IMR-90 (cell line): Measurements from ENCODE around the gene THADA. TPM values are rescaled to one million over a fixed set of nuclear protein-coding genes. Genes with fewer than 3 reads are reported as not detected.

ENCODE experiments used
- ATAC-seq: fragments of 200-7000 bp; cut with Tn5 transposase; 2 replicates; pipeline ENCODE4 v1.9.1; 2020; ENCODE audit warnings: low read depth, mild to moderate bottlenecking, moderate library complexity
- BruUV-seq: library from RNA; stranded (reverse); fragments of 400-500 nt; replicated peaks from 2 replicates; lab custom pipeline; 2021; lab: Mats Ljungman, UMichigan
- CTCF ChIA-PET: fragments of 300-600 bp; formaldehyde crosslinking; extraction: SDS; loops from one replicate; lab custom pipeline; 2021; ENCODE audit warnings: antibody characterized with exemption; lab: Yijun Ruan, JAX
- POLR2A ChIA-PET: fragments of 300-600 bp; sonication (Branson Sonifier 250); formaldehyde crosslinking; loops from one replicate; lab custom pipeline; 2022; ENCODE audit warnings: antibody characterized with exemption; ENCODE audit not compliant: unreplicated experiment; lab: Charles Lee
- DNase-seq: peaks from one replicate; pipeline ENCODE4 v3.0.0; 2013
- H2AFZ ChIP-seq: replicated peaks from 2 replicates; pipeline ENCODE3; 2013; ENCODE audit warnings: low read length, mild to moderate bottlenecking; ENCODE audit not compliant: poor library complexity
- H2AK5ac ChIP-seq: 2 replicates; pipeline ENCODE4 v1.6.1; 2013; ENCODE audit warnings: low read depth, low read length, inconsistent platforms
- H2AK9ac ChIP-seq: replicated peaks from 2 replicates; pipeline ENCODE3; 2013; ENCODE audit warnings: mild to moderate bottlenecking, low read depth, low read length, moderate library complexity; ENCODE audit not compliant: poor library complexity
- H2BK120ac ChIP-seq: 2 replicates; pipeline ENCODE4 v1.6.1; 2013; ENCODE audit warnings: low read depth, low read length, inconsistent platforms
- H2BK15ac ChIP-seq: 3 replicates; pipeline ENCODE4 v1.6.1; 2013; ENCODE audit warnings: low read depth, low read length, inconsistent platforms
- H2BK20ac ChIP-seq: 2 replicates; pipeline ENCODE4 v1.6.1; 2013; ENCODE audit warnings: low read depth, mild to moderate bottlenecking, inconsistent platforms, low read length, moderate library complexity
- H2BK5ac ChIP-seq: 2 replicates; pipeline ENCODE4 v1.6.1; 2013; ENCODE audit warnings: mild to moderate bottlenecking, low read depth, low read length, inconsistent platforms; ENCODE audit not compliant: poor library complexity, severe bottlenecking
- H3K14ac ChIP-seq: replicated peaks from 2 replicates; pipeline ENCODE4 v1.6.1; 2013; ENCODE audit warnings: low read depth, low read length, inconsistent platforms
- H3K18ac ChIP-seq: 2 replicates; pipeline ENCODE4 v1.6.1; 2013; ENCODE audit warnings: low read depth, low read length, control low read depth
- H3K23ac ChIP-seq: 2 replicates; pipeline ENCODE4 v1.6.1; 2013; ENCODE audit warnings: low read depth, low read length, inconsistent platforms
- H3K27ac ChIP-seq: 2 replicates; pipeline ENCODE4 v1.5.1; 2013; ENCODE audit warnings: mild to moderate bottlenecking, control low read depth, low read length; ENCODE audit not compliant: insufficient read depth
- H3K27me3 ChIP-seq: 2 replicates; pipeline ENCODE4 v1.6.1; 2013; ENCODE audit warnings: low read length; ENCODE audit not compliant: control insufficient read depth, insufficient read depth
- H3K36me3 ChIP-seq: 2 replicates; pipeline ENCODE4 v1.6.1; 2013; ENCODE audit warnings: low read length, mixed read lengths; ENCODE audit not compliant: control insufficient read depth, insufficient read depth
- H3K4ac ChIP-seq: 2 replicates; pipeline ENCODE4 v1.6.1; 2013; ENCODE audit warnings: low read depth, low read length, inconsistent platforms
- H3K4me1 ChIP-seq: 2 replicates; pipeline ENCODE4 v1.6.1; 2013; ENCODE audit warnings: low read length, mixed read lengths; ENCODE audit not compliant: control insufficient read depth, insufficient read depth
- H3K4me2 ChIP-seq: 2 replicates; pipeline ENCODE4 v1.6.1; 2013; ENCODE audit warnings: low read depth, mild to moderate bottlenecking, control low read depth, low read length, moderate library complexity
- H3K4me3 ChIP-seq: 2 replicates; pipeline ENCODE4 v1.5.1; 2013; ENCODE audit warnings: low read depth, mild to moderate bottlenecking, control low read depth, low read length, moderate library complexity; ENCODE audit not compliant: insufficient read depth
- H3K56ac ChIP-seq: 2 replicates; pipeline ENCODE4 v1.6.1; 2013; ENCODE audit warnings: low read length, inconsistent platforms; ENCODE audit not compliant: insufficient read depth; ENCODE audit errors: extremely low read depth
- H3K79me1 ChIP-seq, 2 experiments: 2 replicates each; pipeline ENCODE4 v1.6.1; 2013; ENCODE audit warnings: low read length in 2 of 2, inconsistent platforms in 1 of 2, low read depth in 1 of 2
- H3K9ac ChIP-seq: 2 replicates; pipeline ENCODE4 v1.6.1; 2013; ENCODE audit warnings: low read depth, low read length, control low read depth
- H3K9me1 ChIP-seq: 2 replicates; pipeline ENCODE4 v1.6.1; 2013; ENCODE audit warnings: low read length, inconsistent platforms; ENCODE audit not compliant: insufficient read depth
- H3K9me3 ChIP-seq: 2 replicates; pipeline ENCODE4 v1.6.1; 2013; ENCODE audit warnings: low read length; ENCODE audit not compliant: control insufficient read depth, insufficient read depth
- H4K20me1 ChIP-seq: 2 replicates; pipeline ENCODE4 v1.6.1; 2013; ENCODE audit warnings: low read length, inconsistent platforms; ENCODE audit not compliant: insufficient read depth
- H4K5ac ChIP-seq: 2 replicates; pipeline ENCODE4 v1.6.1; 2013; ENCODE audit warnings: mild to moderate bottlenecking, low read depth, low read length, control low read depth
- H4K8ac ChIP-seq, 2 experiments: 2 replicates each; pipeline ENCODE4 v1.6.1; 2013; ENCODE audit warnings: low read depth in 2 of 2, low read length in 2 of 2, control low read depth in 1 of 2, inconsistent platforms in 1 of 2
- H4K91ac ChIP-seq: 2 replicates; pipeline ENCODE4 v1.6.1; 2013; ENCODE audit warnings: low read depth, low read length, inconsistent platforms; ENCODE audit not compliant: insufficient read depth
- BHLHE40 ChIP-seq: fragments of 150-350 bp; IDR thresholded peaks from 2 replicates; pipeline ENCODE4 v1.6.1; 2016; ENCODE audit warnings: mild to moderate bottlenecking, low read depth, low read length
- CEBPB ChIP-seq: IDR thresholded peaks from 2 replicates; pipeline ENCODE4 v1.6.1; 2012; ENCODE audit warnings: low read depth, low read length, improper control_type of control experiment
- CHD1 ChIP-seq: IDR thresholded peaks from 2 replicates; pipeline ENCODE4 v1.6.1; 2012; ENCODE audit warnings: low read depth, low read length, improper control_type of control experiment
- CTCF ChIP-seq: conservative IDR thresholded peaks from 2 replicates; pipeline ENCODE4 v1.5.1; 2012; ENCODE audit warnings: mild to moderate bottlenecking, low read depth, low read length, improper control_type of control experiment
- ELK1 ChIP-seq: fragments of 150-350 bp; IDR thresholded peaks from 2 replicates; pipeline ENCODE4 v1.6.1; 2016; ENCODE audit warnings: low read depth, mild to moderate bottlenecking, low read length, moderate library complexity, borderline replicate concordance
- FOS ChIP-seq: fragments of 150-350 bp; IDR thresholded peaks from 2 replicates; pipeline ENCODE4 v1.6.1; 2016; ENCODE audit warnings: low read depth, low read length
- MAFK ChIP-seq: IDR thresholded peaks from 2 replicates; pipeline ENCODE4 v1.6.1; 2012; ENCODE audit warnings: low read depth, low read length, improper control_type of control experiment
- MXI1 ChIP-seq: IDR thresholded peaks from 2 replicates; pipeline ENCODE4 v1.6.1; 2012; ENCODE audit warnings: low read depth, mild to moderate bottlenecking, low read length, moderate library complexity, borderline replicate concordance
- NFE2L2 ChIP-seq: fragments of 150-350 bp; IDR thresholded peaks from 2 replicates; pipeline ENCODE4 v1.6.1; 2016; ENCODE audit warnings: low read depth, mild to moderate bottlenecking, low read length
- POLR2A ChIP-seq: IDR thresholded peaks from 2 replicates; pipeline ENCODE4 v1.6.1; 2012; ENCODE audit warnings: mild to moderate bottlenecking, low read depth, low read length
- RAD21 ChIP-seq: IDR thresholded peaks from 2 replicates; pipeline ENCODE4 v1.6.1; 2012; ENCODE audit warnings: low read length, improper control_type of control experiment
- RCOR1 ChIP-seq: IDR thresholded peaks from 2 replicates; pipeline ENCODE4 v1.6.1; 2012; ENCODE audit warnings: mild to moderate bottlenecking, low read length, improper control_type of control experiment; ENCODE audit not compliant: insufficient replicate concordance
- RFX5 ChIP-seq: IDR thresholded peaks from 2 replicates; pipeline ENCODE4 v1.8.0; 2012; ENCODE audit warnings: low read depth, mild to moderate bottlenecking, low read length, moderate library complexity
- SMC3 ChIP-seq: fragments of 150-350 bp; IDR thresholded peaks from 2 replicates; pipeline ENCODE4 v1.6.1; 2016; ENCODE audit warnings: low read depth, mild to moderate bottlenecking, antibody characterized with exemption, low read length, moderate library complexity
- USF2 ChIP-seq: fragments of 150-350 bp; IDR thresholded peaks from 2 replicates; pipeline ENCODE4 v1.6.1; 2017; ENCODE audit warnings: mild to moderate bottlenecking, antibody characterized with exemption, low read length, low read depth
- WGBS, 2 experiments: methylation state at CpG; one replicate each; pipeline versions ENCODE4 v1.1.5 to v1.1.7; 2013; ENCODE audit warnings: missing lambda C conversion rate in 2 of 2; ENCODE audit not compliant: insufficient read length in 1 of 2; ENCODE audit errors: extremely low coverage in 2 of 2; 5-methylcytosine and 5-hydroxymethylcytosine counted together
- dilution Hi-C: fragments of 300-500 bp; cut with HindIII; formaldehyde crosslinking; loops from one replicate; pipeline ENCODE4 v1.14.3; 2018; ENCODE audit warnings: low sequenced_read_pairs; ENCODE audit not compliant: unreplicated experiment
- in situ Hi-C: fragments of 300-500 bp; cut with MboI; formaldehyde crosslinking; loops from 3 replicates; pipeline ENCODE4 v1.14.3; 2019; ENCODE audit warnings: low sequenced_read_pairs, inconsistent platforms, mixed read lengths
- intact Hi-C: fragments of 100-400 bp; cut with micrococcal nuclease; formaldehyde crosslinking; loops from 2 replicates; pipeline ENCODE4 v1.10.0; 2022
- polyA plus RNA-seq, 3 experiments: library from polyadenylated mRNA; depleted of rRNA; stranded (reverse); fragments of >200 nt; gene quantifications; 2 replicates each; pipeline ENCODE4 v1.2.3, GENCODE V29; 2012; ENCODE audit warnings: low replicate concordance in 1 of 3
- total RNA-seq: library from RNA; depleted of rRNA; stranded (reverse); fragments of >200 nt; gene quantifications from 2 replicates; pipeline ENCODE4 v1.2.3, GENCODE V29; 2012

THADA gene
- total and polyA plus RNA-seq, 2 of the 4 experiments (the other 2 are of a cell fraction) = 10.5 to 21.3 TPM

GRCh38 chr2:43324259-43325106 is 271.4 kb downstream of the THADA start:
- ChIA-PET POLR2A (no interaction called here), CTCF (no interaction called here)
- in situ Hi-C loops = no loop called here
- Histone ChIP-seq H3K18ac (no peak overlapping the region), H3K79me1 (no peaks in the 10 kb centered on the region), H3K4me3 (no peak overlapping the region), H3K4ac (no peak overlapping the region), H2AK5ac (no peak overlapping the region), H3K23ac (no peak overlapping the region), H2AK9ac (no peak overlapping the region), H4K91ac (no peak overlapping the region), H2BK20ac (no peak overlapping the region), H3K9me3 (no peaks in the 10 kb centered on the region), H2BK15ac (no peak overlapping the region), H4K5ac (no peak overlapping the region), H3K14ac (no peak overlapping the region), H2AFZ (no peak overlapping the region), H3K4me1 (peaks cover 9% of the 10 kb centered on the region), H2BK5ac (no peak overlapping the region), H4K8ac (no peak overlapping the region), H3K36me3 (no peaks in the 10 kb centered on the region), H2BK120ac (no peak overlapping the region), H3K9ac (no peak overlapping the region), H4K20me1 (no peaks in the 10 kb centered on the region), H3K27me3 (no peaks in the 10 kb centered on the region), H3K27ac (no peak overlapping the region), H3K56ac (no peak overlapping the region), H3K4me2 (no peak overlapping the region), H3K9me1 (peaks cover under 1% of the 10 kb centered on the region)
- WGBS, 2 experiments = 29% methylated on average over 1 of the region's 8 CpGs; no CpG with 5 or more reads in 1 of the 2 experiments
- TF ChIP-seq RCOR1 (no peak), MAFK (no peak), ELK1 (no peak), BHLHE40 (no peak), CHD1 (no peak), NFE2L2 (no peak), FOS (no peak), RAD21 (no peak), RFX5 (no peak), POLR2A (no peak), CTCF (no peak), SMC3 (no peak), MXI1 (no peak), USF2 (no peak), CEBPB (no peak)
- dilution Hi-C loops = no loop called here
- DNase-seq = no peak
- BruUV-seq = no TSS peak
- no peak for ATAC-seq
- intact Hi-C loops = no loop called here
